OCI-M2 (cell line): ENCODE data around the gene FAM124A.

ENCODE experiments used
- DNase-seq: peaks from one replicate; lab custom pipeline; 2025; ENCODE audit not compliant: unreplicated experiment; lab: John Stamatoyannopoulos, UW

The FAM124A gene

GRCh38 chr13:51240958-51241357 lies 18.8 kb downstream of the FAM124A start:
- DNase-seq = no peak

GRCh38 chr13:51241720-51242119 lies 19.5 kb downstream of the FAM124A start:
- DNase-seq = no peak

GRCh38 chr13:51243227-51243626 lies 21.0 kb downstream of the FAM124A start:
- DNase-seq = no peak

- no peak for DNase-seq
Observed at GRCh38 chr13:51243832-51244231, 21.6 kb downstream of the FAM124A start.

- DNase-seq = no peak
Observed at GRCh38 chr13:51244637-51245405, 22.6 kb downstream of the FAM124A start.

- DNase-seq = no peak
Observed at GRCh38 chr13:51245583-51245982, 23.4 kb downstream of the FAM124A start.

- no peak for DNase-seq
Observed at GRCh38 chr13:51246025-51246417, 23.8 kb downstream of the FAM124A start.

- DNase-seq = no peak
Observed at GRCh38 chr13:51246418-51247277, 24.4 kb downstream of the FAM124A start.

- DNase-seq = no peak
Observed at GRCh38 chr13:51249255-51249654, 27.1 kb downstream of the FAM124A start.

- DNase-seq = no peak
Observed at GRCh38 chr13:51249770-51250741, 27.9 kb downstream of the FAM124A start.

GRCh38 chr13:51251480-51251879 lies 29.3 kb downstream of the FAM124A start:
- no peak for DNase-seq

- no peak for DNase-seq
Observed at GRCh38 chr13:51252954-51253532, 30.8 kb downstream of the FAM124A start.

- DNase-seq = no peak
Observed at GRCh38 chr13:51255556-51255955, 33.4 kb downstream of the FAM124A start.

GRCh38 chr13:51257187-51257586 lies 35.0 kb downstream of the FAM124A start:
- no peak for DNase-seq

GRCh38 chr13:51258612-51259548 lies 36.7 kb downstream of the FAM124A start:
- DNase-seq = no peak

- DNase-seq = no peak
Observed at GRCh38 chr13:51260154-51260553, 38.0 kb downstream of the FAM124A start.

- DNase-seq = no peak
Observed at GRCh38 chr13:51261610-51262249, 39.5 kb downstream of the FAM124A start.

- DNase-seq = no peak
Observed at GRCh38 chr13:51262501-51263211, 40.5 kb downstream of the FAM124A start.
